HEK293T (cell line): ENCODE data around the gene TMEM203.

Source experiments
- BHLHE40 ChIP-seq: fragments of 450-650 bp; IDR thresholded peaks from 2 replicates; pipeline ENCODE4 v1.6.1; 2016; ENCODE audit warnings: mild to moderate bottlenecking, moderate library complexity, borderline replicate concordance
- ELF4 ChIP-seq: fragments of 450-650 bp; IDR thresholded peaks from 2 replicates; pipeline ENCODE4 v1.6.1; 2017; ENCODE audit warnings: antibody characterized with exemption
- FOXA1 ChIP-seq: fragments of 450-650 bp; IDR thresholded peaks from 2 replicates; pipeline ENCODE4 v1.6.1; 2016; ENCODE audit warnings: mild to moderate bottlenecking
- FOXM1 ChIP-seq: fragments of 450-650 bp; IDR thresholded peaks from 2 replicates; pipeline ENCODE4 v1.6.1; 2017; ENCODE audit warnings: mild to moderate bottlenecking, borderline replicate concordance
- HDGF ChIP-seq: fragments of 450-650 bp; IDR thresholded peaks from 2 replicates; pipeline ENCODE4 v1.6.1; 2017; ENCODE audit warnings: antibody characterized with exemption, borderline replicate concordance
- L3MBTL2 ChIP-seq: fragments of 450-650 bp; conservative IDR thresholded peaks from 2 replicates; pipeline ENCODE4 v1.6.1; 2016; ENCODE audit warnings: mild to moderate bottlenecking
- LEF1 ChIP-seq: fragments of 450-650 bp; IDR thresholded peaks from 2 replicates; pipeline ENCODE4 v1.6.1; 2017; ENCODE audit warnings: mild to moderate bottlenecking, borderline replicate concordance
- NFRKB ChIP-seq: fragments of 450-650 bp; IDR thresholded peaks from 2 replicates; pipeline ENCODE4 v1.6.1; 2016; ENCODE audit warnings: mild to moderate bottlenecking, moderate library complexity
- TF ChIP-seq, protein P1 (sequence below): fragments of 450-650 bp; IDR thresholded peaks from 2 replicates; pipeline ENCODE4 v1.6.1; 2016

DNA sequence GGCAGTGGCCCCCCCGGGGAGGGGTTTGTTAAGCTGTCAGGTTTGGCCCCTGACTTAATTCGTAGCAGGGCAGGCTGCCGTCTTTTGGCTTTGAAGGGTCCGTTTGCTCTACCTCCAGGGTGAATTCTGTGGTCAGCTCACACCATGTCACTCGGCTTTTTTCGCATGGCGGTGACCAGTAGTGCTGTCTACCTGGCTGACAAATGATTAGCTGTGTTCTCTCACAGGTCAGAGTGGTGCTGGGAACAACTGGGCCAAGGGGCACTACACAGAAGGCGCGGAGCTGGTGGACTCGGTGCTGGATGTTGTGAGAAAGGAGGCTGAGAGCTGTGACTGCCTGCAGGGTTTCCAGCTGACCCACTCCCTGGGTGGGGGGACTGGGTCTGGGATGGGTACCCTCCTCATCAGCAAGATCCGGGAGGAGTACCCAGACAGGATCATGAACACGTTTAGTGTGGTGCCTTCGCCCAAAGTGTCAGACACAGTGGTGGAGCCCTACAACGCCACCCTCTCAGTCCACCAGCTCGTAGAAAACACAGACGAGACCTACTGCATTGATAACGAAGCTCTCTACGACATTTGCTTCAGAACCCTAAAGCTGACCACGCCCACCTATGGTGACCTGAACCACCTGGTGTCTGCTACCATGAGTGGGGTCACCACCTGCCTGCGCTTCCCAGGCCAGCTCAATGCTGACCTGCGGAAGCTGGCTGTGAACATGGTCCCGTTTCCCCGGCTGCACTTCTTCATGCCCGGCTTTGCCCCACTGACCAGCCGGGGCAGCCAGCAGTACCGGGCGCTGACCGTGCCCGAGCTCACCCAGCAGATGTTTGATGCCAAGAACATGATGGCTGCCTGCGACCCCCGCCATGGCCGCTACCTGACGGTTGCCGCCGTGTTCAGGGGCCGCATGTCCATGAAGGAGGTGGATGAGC is 37.1 kb upstream of the TMEM203 start:
- TF ChIP-seq, protein P1, sequence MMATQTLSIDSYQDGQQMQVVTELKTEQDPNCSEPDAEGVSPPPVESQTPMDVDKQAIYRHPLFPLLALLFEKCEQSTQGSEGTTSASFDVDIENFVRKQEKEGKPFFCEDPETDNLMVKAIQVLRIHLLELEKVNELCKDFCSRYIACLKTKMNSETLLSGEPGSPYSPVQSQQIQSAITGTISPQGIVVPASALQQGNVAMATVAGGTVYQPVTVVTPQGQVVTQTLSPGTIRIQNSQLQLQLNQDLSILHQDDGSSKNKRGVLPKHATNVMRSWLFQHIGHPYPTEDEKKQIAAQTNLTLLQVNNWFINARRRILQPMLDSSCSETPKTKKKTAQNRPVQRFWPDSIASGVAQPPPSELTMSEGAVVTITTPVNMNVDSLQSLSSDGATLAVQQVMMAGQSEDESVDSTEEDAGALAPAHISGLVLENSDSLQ, result no peak
- TF ChIP-seq L3MBTL2 (no peak), NFRKB (no peak), ELF4 (no peak), FOXM1 (no peak), FOXA1 (no peak), BHLHE40 (no peak), LEF1 (no peak), HDGF (no peak)
